ENCODE data around the gene ADGRV1. TPM values are rescaled to one million over a fixed set of nuclear protein-coding genes. Genes with fewer than 3 reads are reported as not detected.

ADGRV1 gene
- total and polyA plus RNA-seq, 2 donors (not counting 3 experiments of a cell fraction or from before 2014, with no cell fraction given), result 0.11 to 0.55 TPM

GRCh38 chr5:90996089-90996488 is 437.5 kb downstream of the ADGRV1 start:
- POLR2A ChIA-PET, result no interaction called here

More at GRCh38 chr5:90996089-90996488, 437.5 kb downstream of the ADGRV1 start:
- H3K79me2 ChIP-seq (ENCODE audit: control insufficient read depth, insufficient read depth, low read length), result no peaks in the 10 kb centered on the region
- TF ChIP-seq POLR2AphosphoS5 (IDR thresholded peaks at IDR 0.05; ENCODE audit: insufficient read depth, low read depth, low read length) (no peak), FOS (IDR thresholded peaks at IDR 0.05; ENCODE audit: borderline replicate concordance, insufficient read depth, low read length) (no peak), EZH2 (IDR thresholded peaks at IDR 0.05; ENCODE audit: borderline replicate concordance, low read depth, low read length, severe bottlenecking) (no peak), MYC (IDR thresholded peaks at IDR 0.05; ENCODE audit: low read depth, low read length) (no peak), GATA2 (IDR thresholded peaks at IDR 0.05; ENCODE audit: insufficient read depth, insufficient read length, low read depth, low read length) (no peak), POLR2A (IDR thresholded peaks at IDR 0.05; ENCODE audit: low read depth, low read length) (no peak), JUN (IDR thresholded peaks at IDR 0.05; ENCODE audit: borderline replicate concordance, insufficient read depth, insufficient read length, low read depth) (no peak)
- TF ChIP-seq, protein P1, sequence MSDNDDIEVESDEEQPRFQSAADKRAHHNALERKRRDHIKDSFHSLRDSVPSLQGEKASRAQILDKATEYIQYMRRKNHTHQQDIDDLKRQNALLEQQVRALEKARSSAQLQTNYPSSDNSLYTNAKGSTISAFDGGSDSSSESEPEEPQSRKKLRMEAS (IDR thresholded peaks at IDR 0.05; ENCODE audit: insufficient read depth, insufficient read length), result no peak
- TF ChIP-seq, protein P2, sequence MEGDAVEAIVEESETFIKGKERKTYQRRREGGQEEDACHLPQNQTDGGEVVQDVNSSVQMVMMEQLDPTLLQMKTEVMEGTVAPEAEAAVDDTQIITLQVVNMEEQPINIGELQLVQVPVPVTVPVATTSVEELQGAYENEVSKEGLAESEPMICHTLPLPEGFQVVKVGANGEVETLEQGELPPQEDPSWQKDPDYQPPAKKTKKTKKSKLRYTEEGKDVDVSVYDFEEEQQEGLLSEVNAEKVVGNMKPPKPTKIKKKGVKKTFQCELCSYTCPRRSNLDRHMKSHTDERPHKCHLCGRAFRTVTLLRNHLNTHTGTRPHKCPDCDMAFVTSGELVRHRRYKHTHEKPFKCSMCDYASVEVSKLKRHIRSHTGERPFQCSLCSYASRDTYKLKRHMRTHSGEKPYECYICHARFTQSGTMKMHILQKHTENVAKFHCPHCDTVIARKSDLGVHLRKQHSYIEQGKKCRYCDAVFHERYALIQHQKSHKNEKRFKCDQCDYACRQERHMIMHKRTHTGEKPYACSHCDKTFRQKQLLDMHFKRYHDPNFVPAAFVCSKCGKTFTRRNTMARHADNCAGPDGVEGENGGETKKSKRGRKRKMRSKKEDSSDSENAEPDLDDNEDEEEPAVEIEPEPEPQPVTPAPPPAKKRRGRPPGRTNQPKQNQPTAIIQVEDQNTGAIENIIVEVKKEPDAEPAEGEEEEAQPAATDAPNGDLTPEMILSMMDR (IDR thresholded peaks at IDR 0.05; ENCODE audit: extremely low read depth in 1 of 2, insufficient read depth in 1 of 2, low read depth in 1 of 2, low read length in 2 of 2), result no peak
- no peaks in the 10 kb centered on the region for H3K9me3 ChIP-seq (replicated peaks; ENCODE audit: control insufficient read depth, insufficient read depth, low read length)
- intact Hi-C loops (cut with micrococcal nuclease) (no loop called here), dilution Hi-C loops (cut with MboI; ENCODE audit: extremely low pct_ligation_motif_present, low sequenced_read_pairs) (no loop called here)
- BruUV-seq (replicated peaks), result no TSS peak
- H3K4me1 ChIP-seq (ENCODE audit: control insufficient read depth, extremely low read depth, insufficient read depth, low read length), result no peaks in the 10 kb centered on the region
- H3K4me3 ChIP-seq (replicated peaks in 1 of 3; ENCODE audit: insufficient read depth in 1 of 3, low read depth in 1 of 3, low read length in 3 of 3), result no peak overlapping the region
- no peaks in the 10 kb centered on the region for H4K20me1 ChIP-seq (replicated peaks; ENCODE audit: control insufficient read depth, extremely low read depth, insufficient read depth, low read length)
- no peaks in the 10 kb centered on the region for H3K27me3 ChIP-seq (ENCODE audit: control insufficient read depth in 2 of 2, insufficient read depth in 2 of 2, low read length in 2 of 2)
- FAIRE-seq (no peak), DNase-seq (ENCODE audit: low read depth, low spot score) (no peak)
- no peak overlapping the region for H2AFZ ChIP-seq (ENCODE audit: low read depth, low read length)
- H3K4me2 ChIP-seq (ENCODE audit: insufficient read depth, low read length), result no peak overlapping the region
- no peak overlapping the region for H3K9ac ChIP-seq (replicated peaks; ENCODE audit: extremely low read depth, insufficient read depth, low read length)
- no peak overlapping the region for H3K27ac ChIP-seq (ENCODE audit: insufficient read depth, low read depth, low read length)
- H3K9me1 ChIP-seq (replicated peaks; ENCODE audit: control insufficient read depth, extremely low read depth, insufficient read depth, low read length), result no peaks in the 10 kb centered on the region
- no peaks in the 10 kb centered on the region for H3K36me3 ChIP-seq (ENCODE audit: control insufficient read depth in 2 of 2, extremely low read depth in 1 of 2, insufficient read depth in 2 of 2, low read length in 2 of 2)
- CTCF ChIA-PET, result interaction anchor here (1.0 kb wide), 1 partner anchor 9 kb away, joined by 3 read pairs; no protein-coding TSS in a partner anchor
